HG02885 (cell line): ENCODE measurements around the gene ST6GALNAC2.
"Not testable (repeated sequence)": the region's sequence is repeated elsewhere in the genome, so short reads cannot be mapped to it uniquely, and the experiment has no call there.

Source experiments
- ATAC-seq: cut with Tn5 transposase; IDR thresholded peaks from one replicate; pipeline ENCODE4 v1.9.1; 2021; ENCODE audit warnings: mild to moderate bottlenecking; ENCODE audit not compliant: unreplicated experiment, poor library complexity

The ST6GALNAC2 gene

DNA sequence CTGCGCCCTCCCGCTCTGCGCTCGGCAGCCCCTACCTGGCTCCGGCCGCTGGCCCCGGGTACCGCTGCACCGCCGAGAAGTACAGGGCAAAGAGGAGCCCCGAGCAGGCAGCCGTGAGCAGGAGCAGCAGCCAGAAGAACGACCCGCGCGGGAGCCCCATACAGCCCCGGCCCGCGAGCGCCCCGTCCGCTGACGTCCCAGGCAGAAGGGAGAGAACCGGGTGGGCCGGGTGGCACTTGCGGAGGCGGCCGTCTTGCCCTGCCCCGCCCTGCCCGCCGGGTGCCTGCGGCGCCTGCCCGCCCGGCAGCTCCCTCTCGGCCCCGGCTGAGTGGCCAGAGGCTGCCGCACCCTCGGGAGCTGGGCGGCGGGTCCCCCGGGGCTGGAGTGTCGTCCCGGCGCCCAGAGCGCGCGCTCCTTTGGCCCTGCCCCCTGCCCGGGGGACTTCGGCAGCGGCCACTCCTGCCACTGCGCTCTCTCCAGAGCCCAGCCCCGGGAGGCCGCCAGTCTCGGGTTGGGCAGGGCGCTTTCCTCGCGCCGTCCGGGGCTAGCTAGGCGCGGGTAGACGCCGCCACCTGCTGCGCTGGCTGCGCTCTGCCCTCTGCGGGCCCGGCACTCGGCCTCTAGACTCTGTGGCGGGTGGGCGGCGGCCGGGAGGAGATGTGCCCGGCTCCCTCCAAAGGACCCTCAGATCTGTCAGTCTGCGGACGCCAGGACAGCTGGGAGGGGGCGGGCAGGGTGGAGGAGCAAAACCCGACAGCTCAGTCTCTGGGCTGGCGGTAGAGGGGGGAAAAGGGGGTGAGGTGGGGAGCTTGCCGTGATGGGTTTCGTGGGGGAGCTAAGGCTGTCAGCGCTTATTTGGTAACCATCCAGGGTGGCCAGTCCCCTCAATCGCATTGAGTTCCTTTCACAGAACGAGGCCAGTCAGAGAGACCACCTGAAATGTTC lies at the start of gene ST6GALNAC2:
TSS of gene ST6GALNAC2 (minus strand) at position 212 of the 945 bp plus-strand sequence. CDS start at position 160, 52 bp downstream.
- ATAC-seq, result no peak

DNA sequence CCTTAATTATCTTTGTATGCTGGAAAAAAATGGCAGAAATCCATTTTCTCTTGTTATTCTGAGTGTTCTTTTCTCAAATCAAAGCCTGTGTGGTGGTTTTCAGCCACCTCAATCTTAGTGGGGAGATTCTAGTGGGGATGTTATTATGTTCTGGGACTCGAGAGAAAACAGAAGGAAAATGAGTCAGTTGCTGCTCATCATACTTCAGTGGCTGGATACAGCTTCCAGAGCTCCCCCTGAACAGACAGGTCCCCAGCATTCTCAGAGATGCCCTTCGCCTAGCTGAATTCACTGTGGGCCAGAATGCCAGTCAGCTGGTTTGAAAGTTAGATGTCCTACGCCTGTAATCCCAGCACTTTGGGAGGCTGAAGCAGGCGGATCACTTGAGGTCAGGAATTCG lies 49.4 kb upstream of the ST6GALNAC2 start:
- ATAC-seq, result no peak

DNA sequence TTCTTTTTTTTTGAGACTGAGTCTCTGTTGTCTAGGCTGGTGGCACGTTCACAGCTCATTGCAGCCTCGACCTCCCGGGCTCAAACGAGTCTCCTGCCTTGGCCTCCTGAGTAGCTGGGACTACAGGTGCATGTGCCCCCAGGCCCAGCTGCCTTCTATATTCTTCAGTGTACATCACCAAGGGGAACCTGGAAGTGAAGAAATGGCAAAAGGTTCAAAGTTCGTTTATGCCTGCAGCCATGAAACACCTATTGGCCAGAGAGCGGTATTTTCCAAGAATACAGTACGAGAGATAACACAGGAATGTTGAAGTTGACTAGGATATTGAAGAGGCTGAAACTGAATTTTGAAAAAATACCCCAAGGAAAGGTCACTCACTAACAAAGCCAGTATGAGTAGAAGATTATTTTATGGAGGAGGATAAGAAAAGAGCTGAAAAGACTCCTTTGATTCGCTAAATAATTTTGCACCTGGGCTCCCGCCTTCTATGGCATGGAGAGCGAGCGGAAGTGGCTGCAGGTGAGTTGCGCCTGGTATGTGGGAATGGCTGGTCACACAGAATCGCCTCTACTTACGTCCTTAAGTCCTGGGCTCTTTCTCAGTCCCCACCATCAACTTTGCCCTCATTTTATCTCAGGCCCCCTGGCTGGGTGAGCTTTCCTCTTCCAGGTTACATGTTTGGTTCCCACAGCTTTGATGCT lies 48.1 kb upstream of the ST6GALNAC2 start:
- no peak for ATAC-seq

DNA sequence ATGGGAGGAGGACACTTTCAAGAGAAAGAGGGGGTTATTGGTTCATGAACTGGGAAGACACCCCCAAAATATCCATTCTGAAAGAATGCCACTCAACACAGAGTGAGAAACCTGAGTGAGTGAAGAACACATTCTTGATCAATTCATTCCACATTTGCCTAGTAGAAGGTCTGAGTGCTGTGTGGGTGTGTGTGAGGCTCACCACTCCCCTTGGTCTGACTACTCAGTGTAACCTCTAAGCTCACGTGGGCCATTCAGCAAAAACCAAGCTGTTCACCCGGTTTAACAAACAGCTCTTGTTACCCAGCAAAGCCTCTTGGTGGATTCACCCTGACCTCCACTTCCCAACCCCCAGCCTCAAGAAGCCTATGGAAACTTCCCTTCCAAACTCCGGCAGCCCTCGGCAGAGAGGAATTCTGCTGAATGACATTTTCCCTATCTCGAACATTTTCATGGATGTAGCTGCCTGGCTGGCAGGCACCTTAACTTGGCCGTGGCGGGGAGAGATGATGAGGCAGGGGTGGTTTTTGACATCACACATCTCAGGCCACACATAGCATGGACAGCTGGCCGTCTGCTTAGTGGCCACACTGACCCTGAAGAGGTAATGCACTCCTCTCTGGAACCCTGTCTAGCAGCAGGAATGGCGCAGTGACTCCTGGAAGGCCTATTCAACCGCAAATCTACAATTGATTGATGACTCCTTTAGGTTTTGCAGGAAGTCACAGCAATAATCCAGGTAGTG lies 46.3 kb upstream of the ST6GALNAC2 start:
- no peak for ATAC-seq

DNA sequence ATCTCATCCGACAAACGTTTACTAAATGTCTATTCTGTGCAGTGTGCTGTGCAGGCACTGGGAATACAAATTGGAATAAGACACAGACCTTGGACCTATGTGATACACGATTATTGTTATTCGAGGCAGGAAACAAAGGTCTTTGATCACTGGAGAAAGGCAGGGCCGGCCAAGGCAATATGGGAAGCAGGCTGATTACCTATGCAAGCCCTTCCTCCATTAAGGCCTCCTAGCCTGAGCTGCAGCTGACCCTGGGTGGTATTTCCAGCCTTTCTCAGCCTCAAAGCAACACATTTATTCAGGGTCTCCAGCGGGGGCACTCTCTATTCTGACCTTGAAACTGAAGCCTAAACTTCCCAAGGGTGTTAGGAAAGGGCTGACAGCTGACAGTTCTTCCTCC lies 44.5 kb upstream of the ST6GALNAC2 start:
- ATAC-seq, result no peak

DNA sequence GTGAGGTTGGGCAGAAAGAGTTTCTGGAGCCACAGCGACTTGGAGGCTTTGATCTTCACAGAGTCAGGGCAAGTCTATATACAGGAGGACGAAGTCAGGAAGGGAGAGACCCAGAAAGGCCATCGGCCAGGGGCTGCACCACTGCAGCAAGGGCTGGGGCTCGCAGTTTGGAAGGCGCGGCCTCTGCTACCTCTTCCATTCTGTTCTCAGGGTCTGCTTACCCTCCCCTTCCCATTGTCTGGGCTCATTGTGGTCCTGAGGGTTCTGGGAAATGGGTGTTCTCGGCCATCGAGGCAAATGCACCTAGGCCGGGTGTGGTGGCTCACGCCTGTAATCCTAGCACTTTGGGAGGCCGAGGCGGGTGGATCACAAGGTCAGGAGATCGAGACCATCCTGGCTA lies 41.9 kb upstream of the ST6GALNAC2 start:
- ATAC-seq, result no peak

DNA sequence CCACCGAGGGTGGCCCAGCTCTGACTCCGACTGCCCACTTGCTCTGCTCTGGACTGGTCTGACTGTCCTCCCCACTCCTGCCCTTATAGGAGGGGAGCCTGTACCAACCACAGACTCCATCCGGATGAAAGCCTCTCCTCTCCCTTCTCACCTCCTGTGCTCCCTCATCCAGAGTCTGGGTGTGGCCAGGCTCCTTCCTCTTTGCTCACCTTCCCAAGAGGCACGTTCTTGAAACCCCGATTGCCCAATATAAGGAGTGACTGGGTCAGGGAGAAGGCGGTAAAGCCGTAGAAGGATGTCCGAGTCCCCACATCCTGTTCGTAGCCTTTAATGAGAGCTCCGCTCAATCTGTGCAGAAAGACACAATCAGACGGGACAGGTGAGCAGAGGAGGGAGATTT lies 40.8 kb upstream of the ST6GALNAC2 start:
- no peak for ATAC-seq

DNA sequence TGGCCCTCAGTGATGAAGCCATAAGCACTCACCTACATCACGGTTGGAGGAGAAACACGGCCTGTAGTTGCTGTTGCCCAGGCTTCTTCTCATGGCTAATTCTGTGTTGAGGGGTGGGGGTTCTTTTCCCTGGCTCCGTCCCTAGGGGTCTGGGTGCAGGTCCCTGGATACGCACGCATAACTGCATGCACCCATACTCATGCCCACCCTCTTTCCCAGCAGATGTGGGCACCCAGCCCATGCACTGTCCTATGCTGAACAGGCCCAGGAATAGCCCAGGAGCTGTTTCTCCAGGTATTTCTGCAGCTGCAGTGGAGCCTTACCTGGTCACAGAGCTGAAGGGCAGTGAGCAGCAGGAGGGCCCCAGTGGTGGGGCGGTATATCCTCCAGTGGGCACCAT lies 39.8 kb upstream of the ST6GALNAC2 start:
- no peak for ATAC-seq

DNA sequence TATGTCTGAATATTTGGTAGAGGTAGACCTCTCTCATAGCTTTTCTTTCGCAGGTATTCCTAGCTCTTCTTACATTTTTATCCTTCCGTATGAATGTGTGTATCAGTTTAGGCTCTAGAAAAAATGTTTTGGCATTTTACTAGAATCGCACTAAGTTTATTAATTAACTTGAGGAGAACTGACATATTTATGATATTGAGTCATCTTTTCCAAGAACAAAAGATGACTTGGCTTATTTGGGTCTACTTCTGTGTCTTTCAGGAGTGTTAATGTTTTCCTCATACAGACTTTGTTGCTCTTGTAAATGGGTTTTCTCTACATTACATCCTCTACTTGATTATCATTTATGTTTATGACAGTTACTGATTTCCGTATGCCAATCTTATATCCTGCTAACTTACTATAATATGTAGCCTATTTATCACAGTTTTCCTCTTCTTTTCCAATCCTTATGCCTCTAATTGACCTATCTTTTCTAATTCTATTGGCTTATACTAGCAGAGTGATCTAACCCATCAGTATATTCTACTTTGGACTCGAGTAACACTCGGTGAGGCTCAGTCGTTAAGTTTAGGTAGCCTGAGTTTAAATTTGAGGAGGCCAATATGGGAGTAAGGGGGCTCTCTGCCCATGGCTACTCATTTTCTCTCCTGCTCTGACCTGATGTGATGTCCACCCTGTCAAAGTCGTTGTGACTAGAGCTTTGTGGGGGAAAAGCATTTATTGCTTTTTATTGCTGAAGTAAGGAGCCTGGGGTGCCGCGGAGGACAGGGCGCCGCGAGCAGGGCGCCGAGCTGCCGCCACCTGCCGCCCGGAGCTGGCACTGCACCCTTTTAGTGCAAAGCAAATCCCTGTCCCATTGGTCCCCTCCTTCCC lies 37.8 kb upstream of the ST6GALNAC2 start:
- no peak for ATAC-seq

DNA sequence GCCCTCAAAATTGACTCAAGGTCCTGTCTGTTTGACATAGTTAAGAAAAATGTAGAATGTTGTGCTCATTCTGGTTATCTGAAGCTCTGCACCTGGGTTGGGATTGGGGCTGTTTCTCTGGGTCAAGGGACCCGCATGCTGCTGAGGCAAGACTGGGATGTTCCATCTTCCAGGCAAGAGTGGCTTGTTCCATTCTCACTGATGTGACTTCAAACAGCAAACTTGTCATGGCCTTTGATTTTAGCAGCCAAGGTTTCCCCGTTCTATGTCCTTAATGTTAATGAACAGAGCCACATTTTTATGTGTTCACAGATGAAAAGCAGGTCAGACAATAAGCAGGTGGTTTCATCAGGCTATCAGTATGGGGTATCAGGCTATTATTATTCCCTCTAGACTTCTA lies 32.2 kb upstream of the ST6GALNAC2 start:
- ATAC-seq, result no peak

DNA sequence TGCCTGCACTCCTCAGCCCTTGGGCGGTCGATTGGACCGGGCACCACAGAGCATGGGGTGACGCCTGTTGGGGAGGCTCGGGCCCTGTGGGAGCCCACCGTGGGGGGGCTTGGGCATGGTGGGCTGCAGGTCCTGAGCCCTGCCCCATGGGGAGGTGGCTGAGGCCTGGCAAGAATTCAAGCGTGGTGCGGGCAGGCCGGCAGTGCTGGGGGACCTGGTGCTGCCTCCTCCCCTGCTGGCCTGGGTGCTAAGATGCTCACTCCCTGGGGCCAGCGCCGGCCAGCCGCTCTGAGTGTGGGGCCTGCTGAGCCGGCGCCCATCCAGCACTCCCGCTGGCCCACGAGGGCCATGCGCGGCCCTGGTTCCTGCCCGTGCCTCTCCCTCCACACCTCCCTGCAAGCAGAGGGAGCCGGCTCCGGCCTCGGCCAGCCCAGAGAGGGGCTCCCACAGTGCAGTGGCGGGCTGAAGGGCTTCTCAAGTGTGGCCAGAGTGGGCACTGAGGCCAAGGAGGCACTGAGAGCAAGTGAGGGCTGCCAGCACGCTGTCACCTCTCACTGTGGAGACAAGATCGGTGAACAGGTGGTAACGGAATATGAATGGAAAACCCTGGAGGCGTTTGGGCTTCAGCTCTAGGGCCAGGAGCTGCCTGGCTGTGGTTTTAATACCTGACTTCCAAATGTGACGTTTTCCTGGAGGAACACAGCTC lies 29.4 kb upstream of the ST6GALNAC2 start:
- ATAC-seq, result no peak

DNA sequence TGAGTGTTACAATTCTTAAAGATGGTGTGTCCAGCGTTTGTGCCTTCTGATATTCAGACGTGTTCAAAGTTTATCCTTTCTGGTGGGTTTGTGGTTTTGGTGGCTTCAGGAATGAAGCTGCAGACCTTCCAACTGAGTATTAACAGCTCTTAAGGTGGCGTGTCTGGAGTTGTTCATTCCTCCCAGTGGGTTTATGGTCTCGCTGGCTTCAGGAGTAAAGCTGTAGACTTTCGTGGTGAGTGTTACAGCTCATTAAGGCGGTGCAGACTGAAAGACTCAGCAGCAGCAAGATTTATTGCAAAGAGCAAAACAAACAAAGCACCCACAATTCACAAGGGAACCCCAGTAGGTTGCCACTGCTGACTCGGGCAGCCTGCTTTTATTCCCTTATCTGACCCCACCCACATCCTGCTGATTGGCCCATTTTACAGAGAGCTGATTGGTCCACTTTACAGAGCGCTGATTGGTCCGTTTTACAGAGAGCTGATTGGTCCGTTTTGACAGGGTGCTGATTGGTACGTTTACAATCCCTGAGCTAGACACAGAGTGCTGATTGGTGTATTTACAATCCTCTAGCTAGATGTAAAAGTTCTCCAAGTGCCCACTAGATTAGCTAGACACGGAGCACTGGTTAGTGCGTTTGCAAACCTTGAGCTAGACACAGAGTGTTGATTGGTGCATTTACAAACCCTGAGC lies 28.6 kb upstream of the ST6GALNAC2 start:
- not testable (repeated sequence) for ATAC-seq

DNA sequence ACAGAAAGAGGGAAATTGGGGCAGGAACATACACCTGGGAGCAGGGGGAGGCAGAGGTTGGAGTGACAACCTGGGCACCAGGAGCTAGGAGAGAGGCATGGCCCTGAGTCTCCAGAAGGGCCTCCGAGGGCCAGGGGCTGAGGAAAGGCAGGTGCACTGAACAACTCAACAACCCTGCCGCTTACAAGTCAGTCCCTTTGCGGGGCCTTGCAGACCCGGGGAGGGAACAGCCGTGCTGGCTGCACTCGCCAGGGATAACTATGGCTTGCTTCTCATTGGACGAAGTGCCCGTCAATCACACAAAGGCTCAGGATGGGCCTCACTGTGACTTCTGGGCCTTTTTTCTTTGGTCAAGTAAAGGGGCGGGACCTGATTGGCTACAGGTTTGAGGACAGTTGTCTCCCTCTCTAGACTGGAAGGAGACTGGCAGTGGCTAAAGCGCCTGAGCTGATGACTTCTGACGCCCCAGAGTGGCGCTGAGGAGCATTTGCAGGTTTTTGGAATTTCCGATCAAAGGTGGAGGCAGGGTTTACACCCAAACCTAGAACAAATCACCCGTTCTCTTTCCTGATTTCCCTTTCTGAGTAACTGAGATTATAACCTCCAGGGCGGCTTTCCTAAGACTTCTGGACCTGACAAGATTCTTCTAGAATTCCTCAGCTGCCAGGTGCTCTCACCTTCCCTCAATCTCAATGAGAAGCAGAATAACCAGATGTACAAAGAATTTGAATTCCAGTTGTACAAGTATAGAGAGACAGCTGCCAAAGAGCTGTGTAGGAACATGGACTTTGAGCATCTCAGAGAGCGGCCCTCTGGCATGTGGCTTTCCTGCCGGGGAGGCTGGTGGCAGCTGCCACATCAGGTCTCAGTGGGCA lies 27.6 kb upstream of the ST6GALNAC2 start:
- ATAC-seq, result no peak

DNA sequence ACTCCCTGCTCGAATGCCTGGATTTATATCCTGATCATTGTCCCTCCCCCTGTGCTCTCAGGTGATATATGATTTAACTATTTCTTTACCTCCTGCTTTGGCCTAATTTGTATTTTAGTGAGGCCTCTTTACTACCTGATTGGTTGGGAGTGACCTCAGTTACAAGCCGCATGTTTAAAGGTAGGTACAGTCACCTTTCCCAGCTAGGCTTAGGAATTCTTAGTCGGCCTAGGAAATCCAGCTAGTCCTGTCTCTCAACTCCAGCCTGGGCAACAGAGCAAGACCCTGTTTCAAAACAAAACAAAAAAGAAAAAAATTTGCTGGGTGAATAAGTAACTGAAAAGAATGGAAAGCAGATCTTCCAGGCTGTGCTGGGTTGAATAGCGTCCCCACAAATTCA lies 26.8 kb upstream of the ST6GALNAC2 start:
- ATAC-seq, result no peak

DNA sequence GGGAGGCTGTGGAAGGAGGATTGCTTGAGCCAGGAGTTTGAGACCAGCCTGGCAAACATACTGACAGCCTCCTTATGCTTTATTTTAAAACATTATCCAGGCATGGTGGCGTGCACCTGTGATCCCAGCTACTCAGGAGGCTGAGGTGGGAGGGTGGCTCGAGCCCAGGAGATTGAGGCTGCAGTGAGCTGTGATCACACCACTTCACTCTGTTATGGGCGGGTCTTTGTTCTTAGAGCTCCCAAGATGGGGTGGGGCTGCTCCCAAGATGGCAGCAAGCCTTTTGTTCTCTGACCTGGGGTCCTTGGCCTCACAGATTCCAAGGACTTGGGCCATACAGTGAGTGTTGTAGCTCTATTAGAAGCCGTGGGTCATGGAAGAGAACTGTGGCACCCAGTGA lies 26.1 kb upstream of the ST6GALNAC2 start:
- ATAC-seq, result no peak

DNA sequence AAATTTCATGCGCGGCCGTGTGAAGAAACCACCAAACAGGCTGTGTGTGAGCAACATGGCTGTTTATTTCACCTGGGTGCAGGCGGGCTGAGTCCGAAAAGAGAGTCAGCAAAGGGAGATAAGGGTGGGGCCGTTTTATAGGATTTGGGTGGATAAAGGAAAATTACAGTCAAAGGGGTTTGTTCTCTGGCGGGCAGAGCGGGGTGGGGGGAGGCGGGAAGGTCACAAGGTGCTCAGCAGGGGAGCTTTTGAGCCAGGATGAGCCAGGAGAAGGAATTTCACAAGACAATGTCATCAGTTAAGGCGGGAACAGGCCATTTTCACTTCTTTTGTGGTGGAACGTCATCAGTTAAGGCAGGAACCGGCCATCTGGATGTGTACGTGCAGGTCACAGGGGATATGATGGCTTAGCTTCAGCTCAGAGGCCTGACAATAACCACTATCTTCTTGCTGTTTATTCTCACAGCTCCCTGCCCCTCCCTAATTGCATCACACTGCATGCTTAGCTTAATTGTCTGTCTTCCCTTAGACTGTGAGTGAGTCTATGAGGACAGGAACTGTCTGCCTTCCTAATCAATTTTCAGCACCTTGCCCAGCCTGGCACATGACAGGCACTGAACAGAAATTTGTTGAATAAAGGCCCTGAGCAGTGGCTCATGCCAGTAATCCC lies 25.6 kb upstream of the ST6GALNAC2 start:
- not testable (repeated sequence) for ATAC-seq

DNA sequence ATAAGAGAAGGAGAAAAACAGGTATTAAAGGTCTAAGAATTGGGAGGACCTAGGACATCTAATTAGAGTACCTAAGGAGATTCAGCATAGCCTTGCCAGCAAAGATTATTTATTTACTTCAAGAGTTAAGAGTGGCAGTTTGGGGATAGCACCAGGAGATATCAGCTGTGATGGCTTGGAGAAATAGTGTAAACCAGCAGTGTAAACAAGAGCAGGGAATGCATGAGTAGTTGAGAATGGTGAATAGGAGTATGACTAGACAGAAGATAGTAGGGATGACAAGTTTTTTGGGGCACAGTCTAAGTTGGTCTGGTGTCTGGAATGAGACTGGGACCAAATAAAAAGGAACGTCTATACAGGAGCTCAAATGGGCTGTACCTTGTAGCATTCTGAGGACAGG lies 21.0 kb upstream of the ST6GALNAC2 start:
- not testable (repeated sequence) for ATAC-seq
